Measurements from ENCODE around the gene AP2A1. TPM values are rescaled to one million over a fixed set of nuclear protein-coding genes. Genes with fewer than 3 reads are reported as not detected.

The AP2A1 gene
- total and polyA plus RNA-seq, 2 experiments from 2014 or later = 64.9 to 124 TPM

- H3K9me2 ChIP-seq (ENCODE audit: insufficient read depth) = no peaks in the 10 kb centered on the region
- in situ Hi-C loops (cut with MboI) = no loop called here
- H3K4me1 ChIP-seq (ENCODE audit: insufficient read depth) = no peaks in the 10 kb centered on the region
- 44 to 63% methylated on average over 7 to 10 of the region's 10 CpGs for WGBS, 2 experiments (ENCODE audit: low coverage in 1 of 2, low lambda C conversion rate in 2 of 2, missing lambda C conversion rate in 2 of 2)
- no peaks in the 10 kb centered on the region for H4K20me1 ChIP-seq (ENCODE audit: insufficient read depth)
- H3K4me2 ChIP-seq (ENCODE audit: unreplicated experiment) = no peak overlapping the region
- no peaks in the 10 kb centered on the region for H3F3A ChIP-seq (ENCODE audit: insufficient read depth)
- no peaks in the 10 kb centered on the region for H3K27me3 ChIP-seq (replicated peaks; ENCODE audit: insufficient read depth)
- DNase-seq = no peak
- H3K9ac ChIP-seq = no peak overlapping the region
- H2AFZ ChIP-seq = no peak overlapping the region
- H3K79me2 ChIP-seq (ENCODE audit: insufficient read depth) = no peaks in the 10 kb centered on the region
- no peak overlapping the region for H3K4me3 ChIP-seq
- no peak for TF ChIP-seq EZH2 (IDR thresholded peaks at IDR 0.05; ENCODE audit: insufficient read depth, poor library complexity, severe bottlenecking)
- no peak for TF ChIP-seq EZH2phosphoT487 (IDR thresholded peaks at IDR 0.05; ENCODE audit: insufficient read depth, low read depth)
- no peak overlapping the region for H3K27ac ChIP-seq
- no peaks in the 10 kb centered on the region for H3K9me3 ChIP-seq (ENCODE audit: low read depth)
- H3K36me3 ChIP-seq (ENCODE audit: low read depth) = no peaks in the 10 kb centered on the region
Measured at GRCh38 chr19:49739933-49740332, 26.9 kb upstream of the AP2A1 start.

DNA sequence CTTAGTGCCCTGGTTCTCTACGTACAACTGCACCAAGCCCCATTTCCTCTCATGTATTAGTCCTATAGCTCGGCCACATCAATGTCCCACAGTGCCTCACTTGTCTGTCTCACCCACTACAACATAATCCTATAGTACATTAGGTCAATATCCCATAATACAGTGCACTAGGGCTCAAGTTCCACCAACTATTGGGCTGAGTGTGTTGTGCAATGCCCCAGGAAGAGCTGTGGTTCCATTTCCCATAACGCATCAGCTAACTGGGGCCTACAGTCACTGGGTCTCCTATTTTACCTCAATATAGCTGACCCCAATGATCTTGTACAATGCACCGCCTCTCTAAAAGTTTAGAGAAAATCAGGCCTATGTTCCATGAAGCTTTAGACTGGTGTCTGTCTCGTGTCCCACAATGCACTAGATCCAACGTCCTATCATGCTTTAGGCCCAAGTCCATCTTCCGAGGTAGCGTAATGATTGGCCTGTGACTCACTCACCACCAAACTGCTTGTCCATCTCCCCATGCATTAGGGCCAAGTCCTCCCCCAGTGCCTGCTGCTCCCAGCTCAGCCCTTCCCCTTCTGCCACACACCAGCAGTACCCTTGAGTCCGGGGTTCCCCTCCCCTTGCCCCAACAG, 25.5 kb upstream of the AP2A1 start:
- Histone ChIP-seq H3K27me3 (replicated peaks; ENCODE audit: insufficient read depth) (no peaks in the 10 kb centered on the region), H3K4me3 (no peak overlapping the region), H3K9ac (no peak overlapping the region), H2AFZ (no peak overlapping the region), H3K9me2 (ENCODE audit: insufficient read depth) (no peaks in the 10 kb centered on the region), H3K4me1 (ENCODE audit: insufficient read depth) (no peaks in the 10 kb centered on the region), H3K79me2 (ENCODE audit: insufficient read depth) (no peaks in the 10 kb centered on the region), H3K36me3 (ENCODE audit: low read depth) (no peaks in the 10 kb centered on the region), H4K20me1 (ENCODE audit: insufficient read depth) (no peaks in the 10 kb centered on the region), H3K4me2 (ENCODE audit: unreplicated experiment) (no peak overlapping the region), H3K27ac (no peak overlapping the region), H3K9me3 (ENCODE audit: low read depth) (no peaks in the 10 kb centered on the region), H3F3A (ENCODE audit: insufficient read depth) (no peaks in the 10 kb centered on the region)
- DNase-seq = no peak
- 75 to 76% methylated on average over 9 of the region's 9 CpGs for WGBS, 2 experiments (ENCODE audit: low coverage in 1 of 2, low lambda C conversion rate in 2 of 2, missing lambda C conversion rate in 2 of 2)
- in situ Hi-C loops (cut with MboI) = no loop called here
- TF ChIP-seq EZH2 (IDR thresholded peaks at IDR 0.05; ENCODE audit: insufficient read depth, poor library complexity, severe bottlenecking) = no peak
- no peak for TF ChIP-seq EZH2phosphoT487 (IDR thresholded peaks at IDR 0.05; ENCODE audit: insufficient read depth, low read depth)

GRCh38 chr19:49744946-49745381, 21.8 kb upstream of the AP2A1 start:
- no peaks in the 10 kb centered on the region for H4K20me1 ChIP-seq (ENCODE audit: insufficient read depth)
- H3K9me3 ChIP-seq (ENCODE audit: low read depth) = no peaks in the 10 kb centered on the region
- 88 to 89% methylated on average over 23 of the region's 23 CpGs for WGBS, 2 experiments (ENCODE audit: low coverage in 1 of 2, low lambda C conversion rate in 2 of 2, missing lambda C conversion rate in 2 of 2)
- H3K79me2 ChIP-seq (ENCODE audit: insufficient read depth) = no peaks in the 10 kb centered on the region
- H3K27ac ChIP-seq = no peak overlapping the region
- no peaks in the 10 kb centered on the region for H3K36me3 ChIP-seq (ENCODE audit: low read depth)
- H3K9ac ChIP-seq = no peak overlapping the region
- no peak overlapping the region for H2AFZ ChIP-seq
- no peaks in the 10 kb centered on the region for H3K27me3 ChIP-seq (replicated peaks; ENCODE audit: insufficient read depth)
- TF ChIP-seq EZH2 (IDR thresholded peaks at IDR 0.05; ENCODE audit: insufficient read depth, poor library complexity, severe bottlenecking) (no peak), EZH2phosphoT487 (IDR thresholded peaks at IDR 0.05; ENCODE audit: insufficient read depth, low read depth) (no peak)
- H3K4me2 ChIP-seq (ENCODE audit: unreplicated experiment) = no peak overlapping the region
- in situ Hi-C loops (cut with MboI) = no loop called here
- no peak for DNase-seq
- H3K4me3 ChIP-seq = no peak overlapping the region
- peaks cover 3% of the 10 kb centered on the region; the same call in 1 of the 2 replicates for H3K4me1 ChIP-seq (ENCODE audit: insufficient read depth)
- H3K9me2 ChIP-seq (ENCODE audit: insufficient read depth) = no peaks in the 10 kb centered on the region
- H3F3A ChIP-seq (ENCODE audit: insufficient read depth) = peaks cover 5% of the 10 kb centered on the region; the same call in 1 of the 2 replicates

DNA sequence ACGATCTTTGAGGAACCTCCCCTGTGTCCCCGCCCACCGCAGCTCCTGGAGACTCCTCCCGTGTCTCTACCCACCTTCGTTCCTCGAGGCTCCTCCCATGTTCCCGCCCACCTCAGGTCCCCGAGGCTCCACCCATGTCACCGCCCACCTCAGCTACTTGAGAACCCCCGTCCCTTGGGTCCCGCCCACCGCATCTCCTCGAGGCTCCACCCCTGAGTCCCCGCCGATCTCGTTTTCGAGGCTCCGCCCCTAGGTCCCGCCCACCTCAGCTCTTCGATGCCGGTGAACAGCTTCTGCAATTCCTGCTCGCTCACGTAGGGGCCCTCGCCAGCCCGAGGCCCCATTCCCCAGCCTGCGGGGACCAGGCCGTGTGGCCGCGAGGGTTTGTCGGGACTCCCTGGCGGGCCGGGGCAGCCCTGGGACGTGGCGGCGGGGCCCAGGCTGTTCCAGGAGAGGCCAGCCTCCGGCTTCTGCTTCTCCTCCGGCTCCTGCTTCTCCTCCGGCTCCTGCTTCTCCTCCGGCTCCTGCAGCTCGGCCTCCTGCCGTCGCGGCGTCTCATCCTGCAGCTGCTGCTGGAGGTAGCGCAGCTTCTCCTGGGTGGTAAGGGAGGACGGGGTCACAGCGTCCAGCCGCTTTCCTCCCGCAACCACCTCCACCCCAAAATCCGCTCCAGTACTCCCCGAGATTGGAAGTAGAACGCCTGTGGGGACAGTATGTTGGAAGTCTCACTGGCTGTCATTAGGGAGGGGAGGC, 20.4 kb upstream of the AP2A1 start:
- Histone ChIP-seq H3F3A (ENCODE audit: insufficient read depth) (peaks cover 9% of the 10 kb centered on the region; the same call in 1 of the 2 replicates), H3K4me2 (ENCODE audit: unreplicated experiment) (no peak overlapping the region), H3K27me3 (replicated peaks; ENCODE audit: insufficient read depth) (no peaks in the 10 kb centered on the region), H3K9me3 (ENCODE audit: low read depth) (no peaks in the 10 kb centered on the region), H3K4me3 (no peak overlapping the region), H4K20me1 (ENCODE audit: insufficient read depth) (no peaks in the 10 kb centered on the region), H3K4me1 (ENCODE audit: insufficient read depth) (peaks cover 5% of the 10 kb centered on the region; the same call in 1 of the 2 replicates), H3K9me2 (ENCODE audit: insufficient read depth) (no peaks in the 10 kb centered on the region), H3K9ac (no peak overlapping the region), H3K36me3 (ENCODE audit: low read depth) (no peaks in the 10 kb centered on the region), H3K79me2 (ENCODE audit: insufficient read depth) (no peaks in the 10 kb centered on the region), H2AFZ (no peak overlapping the region), H3K27ac (no peak overlapping the region)
- 79 to 91% methylated on average over 30 to 52 of the region's 52 CpGs for WGBS, 2 experiments (ENCODE audit: low coverage in 1 of 2, low lambda C conversion rate in 2 of 2, missing lambda C conversion rate in 2 of 2)
- in situ Hi-C loops (cut with MboI) = no loop called here
- no peak for TF ChIP-seq EZH2 (IDR thresholded peaks at IDR 0.05; ENCODE audit: insufficient read depth, poor library complexity, severe bottlenecking)
- TF ChIP-seq EZH2phosphoT487 (IDR thresholded peaks at IDR 0.05; ENCODE audit: insufficient read depth, low read depth) = no peak
- DNase-seq = peak; percentile 29
